Vagina (tissue), 2 donors: Measurements from ENCODE around the gene MSL1. TPM values are rescaled to one million over a fixed set of nuclear protein-coding genes. Genes with fewer than 3 reads are reported as not detected.

Experiments used
- DNase-seq, 2 donors: peaks; one replicate each; pipeline ENCODE4 v3.0.0-alpha.2; 2017; ENCODE audit errors: extremely low spot score in 2 of 2
- H3K27ac ChIP-seq: fragments of 200-600 bp; sonication (generic); one replicate; pipeline ENCODE4 v1.5.1; 2019
- H3K27me3 ChIP-seq: fragments of 200-600 bp; sonication (generic); one replicate; pipeline ENCODE4 v1.5.1; 2019
- H3K36me3 ChIP-seq, 2 donors: fragments of 200-600 bp; sonication (generic); one replicate each; pipeline ENCODE4 v1.5.1; 2017 to 2019
- H3K4me1 ChIP-seq: fragments of 200-600 bp; sonication (generic); one replicate; pipeline ENCODE4 v1.5.1; 2019
- H3K4me3 ChIP-seq, 2 donors: fragments of 200-600 bp; sonication (generic); 1 replicate in 1 of 2; 2 replicates in 1 of 2; pipeline ENCODE4 v1.5.1; 2016 to 2019
- H3K9me3 ChIP-seq: fragments of 200-600 bp; sonication (generic); one replicate; pipeline ENCODE4 v1.5.1; 2019
- CTCF ChIP-seq, 3 experiments: fragments of 450-650 bp in 2 of 3; fragments of 200-600 bp in 1 of 3; sonication (generic) in 1 of 3; IDR thresholded peaks; one replicate each; pipeline ENCODE4 v1.5.1; 2017 to 2019; ENCODE audit warnings: antibody characterized with exemption in 3 of 3, mild to moderate bottlenecking in 2 of 3, moderate library complexity in 2 of 3
- POLR2A ChIP-seq, 2 donors: fragments of 450-650 bp; IDR thresholded peaks; one replicate each; pipeline ENCODE4 v1.6.1; 2017; ENCODE audit warnings: antibody characterized with exemption in 2 of 2, mild to moderate bottlenecking in 2 of 2, moderate library complexity in 2 of 2
- POLR2AphosphoS5 ChIP-seq, 2 donors: sonication (generic); formaldehyde crosslinking; IDR thresholded peaks; one replicate each; pipeline ENCODE4 v1.9.0; 2017; ENCODE audit warnings: antibody characterized with exemption in 2 of 2, mild to moderate bottlenecking in 2 of 2, low read depth in 1 of 2; ENCODE audit not compliant: insufficient read depth in 1 of 2
- intact Hi-C: fragments of 100-400 bp; cut with DNase I; formaldehyde crosslinking; loops from one replicate; pipeline ENCODE4 v1.15.1; 2023
- total RNA-seq: library from RNA; depleted of rRNA; stranded (reverse); fragments of >200 nt; gene quantifications from one replicate; pipeline ENCODE4 v1.2.3, GENCODE V29; 2016

Gene MSL1
- total RNA-seq, 1 donor from 2014 or later, result 62.4 TPM

- Histone ChIP-seq H3K36me3 (peaks cover 0 to 47% of the 10 kb centered on the region in 2 donors), H3K27me3 (no peaks in the 10 kb centered on the region), H3K4me1 (peaks cover 80% of the 10 kb centered on the region), H3K27ac (peak overlapping the region; percentile 98), H3K9me3 (no peaks in the 10 kb centered on the region), H3K4me3 (peak overlapping the region; percentile 80)
- peak in 1 of 2 donors; percentile 87 for DNase-seq
- intact Hi-C loops, result no loop called here
- TF ChIP-seq POLR2AphosphoS5 (IDR thresholded peaks at IDR 0.05; ENCODE audit: insufficient read depth in 1 of 2, low read depth in 1 of 2) (peak; percentile 9 to 51), CTCF (IDR thresholded peaks at IDR 0.05) (no peak)
These were observed 25.6 kb upstream of the MSL1 start for GRCh38 chr17:40095944-40096791.

GRCh38 chr17:40097087-40097486 lies 24.7 kb upstream of the MSL1 start:
- peak in 1 of 2 donors; percentile 87 for DNase-seq
- no peak for TF ChIP-seq CTCF (IDR thresholded peaks at IDR 0.05)
- TF ChIP-seq POLR2A (IDR thresholded peaks at IDR 0.05), result no peak
- no peak for TF ChIP-seq POLR2AphosphoS5 (IDR thresholded peaks at IDR 0.05; ENCODE audit: insufficient read depth in 1 of 2, low read depth in 1 of 2)
- Histone ChIP-seq H3K36me3 (peaks cover 0 to 47% of the 10 kb centered on the region in 2 donors), H3K9me3 (no peaks in the 10 kb centered on the region), H3K4me3 (peak overlapping the region; percentile 80), H3K27ac (peak overlapping the region; percentile 98), H3K4me1 (peaks cover 79% of the 10 kb centered on the region), H3K27me3 (no peaks in the 10 kb centered on the region)
- intact Hi-C loops, result no loop called here

GRCh38 chr17:40097931-40098845 lies 23.6 kb upstream of the MSL1 start:
- DNase-seq, result peak in 1 of 2 donors; percentile 88
- peak overlapping the region; percentile 80 for H3K4me3 ChIP-seq
- no peaks in the 10 kb centered on the region for H3K27me3 ChIP-seq
- TF ChIP-seq POLR2A (IDR thresholded peaks at IDR 0.05) (no peak), CTCF (IDR thresholded peaks at IDR 0.05) (no peak), POLR2AphosphoS5 (IDR thresholded peaks at IDR 0.05; ENCODE audit: insufficient read depth in 1 of 2, low read depth in 1 of 2) (peak; percentile 74 to 79)
- no peaks in the 10 kb centered on the region for H3K9me3 ChIP-seq
- H3K4me1 ChIP-seq, result peaks cover 79% of the 10 kb centered on the region
- H3K27ac ChIP-seq, result peak overlapping the region; percentile 98
- intact Hi-C loops, result no loop called here
- peaks cover 0 to 41% of the 10 kb centered on the region in 2 donors for H3K36me3 ChIP-seq

GRCh38 chr17:40098846-40099618 lies 22.7 kb upstream of the MSL1 start:
- peak overlapping the region; percentile 98 for H3K27ac ChIP-seq
- peak; percentile 100 for DNase-seq
- TF ChIP-seq POLR2AphosphoS5 (IDR thresholded peaks at IDR 0.05; ENCODE audit: insufficient read depth in 1 of 2, low read depth in 1 of 2), result peak; percentile 97 to 98
- peak in 1 of 2 donors; percentile 89 for TF ChIP-seq POLR2A (IDR thresholded peaks at IDR 0.05)
- no peak for TF ChIP-seq CTCF (IDR thresholded peaks at IDR 0.05)
- peak overlapping the region; percentile 80 for H3K4me3 ChIP-seq
- no peaks in the 10 kb centered on the region for H3K27me3 ChIP-seq
- H3K36me3 ChIP-seq, result peaks cover 0 to 33% of the 10 kb centered on the region in 2 donors
- peaks cover 79% of the 10 kb centered on the region for H3K4me1 ChIP-seq
- intact Hi-C loops, result no loop called here
- H3K9me3 ChIP-seq, result no peaks in the 10 kb centered on the region
